ENCODE data around the gene ATL3. TPM values are rescaled to one million over a fixed set of nuclear protein-coding genes. Genes with fewer than 3 reads are reported as not detected.

ATL3 gene
- total and polyA plus RNA-seq, 2 of the 4 experiments (the other 2 are of a cell fraction) = 19.9 to 131 TPM

DNA sequence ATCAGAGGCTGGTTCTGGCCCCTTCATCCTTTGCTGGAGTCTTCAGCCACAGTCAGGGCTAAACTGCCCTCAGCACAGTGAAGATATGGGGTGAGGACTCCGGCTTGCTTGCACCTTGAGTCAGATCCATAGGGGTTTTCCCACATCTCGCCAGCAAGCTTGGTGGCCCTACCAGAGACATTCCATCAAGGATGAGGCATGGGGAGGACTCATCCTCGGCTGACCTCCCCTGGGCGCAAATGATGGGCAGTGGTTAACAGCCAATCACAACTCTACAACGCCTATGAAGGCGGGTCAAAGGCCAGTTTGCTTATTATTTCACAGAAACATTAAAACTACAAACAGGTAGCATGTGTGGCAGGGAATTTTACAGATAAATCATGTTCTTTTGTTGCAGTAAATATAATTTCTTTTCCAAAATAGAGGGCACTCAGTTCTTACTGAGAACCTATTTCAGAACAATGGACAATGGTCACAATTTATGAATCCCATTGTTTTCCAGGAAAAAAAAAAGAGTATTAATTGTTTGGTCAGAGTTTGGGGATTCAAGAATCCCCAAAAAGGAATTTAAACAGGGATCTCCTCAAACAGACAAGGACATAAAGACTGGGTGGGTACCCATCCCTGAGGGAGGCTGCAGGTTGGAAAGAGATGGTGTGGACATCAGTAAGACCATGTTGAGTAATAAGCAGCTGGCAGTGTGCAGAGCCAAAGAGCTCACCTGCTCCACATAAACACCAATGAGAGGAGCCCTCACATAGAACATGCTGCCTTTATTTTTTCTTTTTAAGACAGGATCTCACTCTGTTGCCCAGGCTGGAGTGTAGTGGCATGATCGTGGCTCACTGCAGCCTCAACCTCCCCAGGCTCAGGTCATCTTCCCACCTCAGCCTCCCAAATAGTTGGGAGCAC is 71.7 kb downstream of the ATL3 start:
- no peaks in the 10 kb centered on the region for H3K27me3 ChIP-seq (ENCODE audit: control insufficient read depth, insufficient read depth, low read length)
- no peak overlapping the region for H3K23ac ChIP-seq (ENCODE audit: low read depth, low read length)
- ATAC-seq (ENCODE audit: low read depth) = peak; percentile 87
- ChIA-PET CTCF (no interaction called here), POLR2A (ENCODE audit: unreplicated experiment) (no interaction called here)
- H2AFZ ChIP-seq (replicated peaks; ENCODE audit: low read length, poor library complexity) = peak overlapping the region; percentile 82
- H3K18ac ChIP-seq (ENCODE audit: low read depth, low read length) = no peak overlapping the region
- no peaks in the 10 kb centered on the region for H3K9me3 ChIP-seq (ENCODE audit: control insufficient read depth, insufficient read depth, low read length)
- H3K4me3 ChIP-seq (ENCODE audit: insufficient read depth, low read depth, low read length) = no peak overlapping the region
- no TSS peak for BruUV-seq (replicated peaks)
- no peak overlapping the region for H4K91ac ChIP-seq (ENCODE audit: insufficient read depth, low read depth, low read length)
- H4K5ac ChIP-seq (ENCODE audit: low read depth, low read length) = no peak overlapping the region
- H2BK5ac ChIP-seq (ENCODE audit: low read depth, low read length, poor library complexity, severe bottlenecking) = peak overlapping the region; percentile 65
- H3K4ac ChIP-seq (ENCODE audit: low read depth, low read length) = 0 out of 2 replicates have a peak overlapping the region, but pooled peaks have one; percentile 69
- H3K9me1 ChIP-seq (ENCODE audit: insufficient read depth, low read length) = peaks cover 9% of the 10 kb centered on the region
- H3K4me1 ChIP-seq (ENCODE audit: control insufficient read depth, insufficient read depth, low read length) = peaks cover 10% of the 10 kb centered on the region
- WGBS, 2 experiments (ENCODE audit: extremely low coverage in 2 of 2, insufficient read length in 1 of 2) = no CpG with 5 or more reads among the region's 7 CpGs
- peak overlapping the region; percentile 68; the same call in 1 of the 2 replicates for H2BK120ac ChIP-seq (ENCODE audit: low read depth, low read length)
- no peak for TF ChIP-seq NFE2L2 (IDR thresholded peaks at IDR 0.05; ENCODE audit: low read depth, low read length)
- no peak for TF ChIP-seq CEBPB (IDR thresholded peaks at IDR 0.05; ENCODE audit: low read depth, low read length)
- peak; percentile 51 for TF ChIP-seq FOS (IDR thresholded peaks at IDR 0.05; ENCODE audit: low read depth, low read length)
- peak; percentile 73 for TF ChIP-seq BHLHE40 (IDR thresholded peaks at IDR 0.05; ENCODE audit: low read depth, low read length)
- TF ChIP-seq, protein P1, sequence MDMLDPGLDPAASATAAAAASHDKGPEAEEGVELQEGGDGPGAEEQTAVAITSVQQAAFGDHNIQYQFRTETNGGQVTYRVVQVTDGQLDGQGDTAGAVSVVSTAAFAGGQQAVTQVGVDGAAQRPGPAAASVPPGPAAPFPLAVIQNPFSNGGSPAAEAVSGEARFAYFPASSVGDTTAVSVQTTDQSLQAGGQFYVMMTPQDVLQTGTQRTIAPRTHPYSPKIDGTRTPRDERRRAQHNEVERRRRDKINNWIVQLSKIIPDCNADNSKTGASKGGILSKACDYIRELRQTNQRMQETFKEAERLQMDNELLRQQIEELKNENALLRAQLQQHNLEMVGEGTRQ (IDR thresholded peaks at IDR 0.05; ENCODE audit: low read depth, low read length) = no peak
- intact Hi-C loops (cut with micrococcal nuclease) (no loop called here), in situ Hi-C loops (cut with MboI; ENCODE audit: low sequenced_read_pairs) (no loop called here), dilution Hi-C loops (cut with HindIII; ENCODE audit: low sequenced_read_pairs, unreplicated experiment) (no loop called here)
- peaks cover 0 to 8% of the 10 kb centered on the region in 2 experiments; a peak in 1 of 4 replicates for H3K79me1 ChIP-seq (ENCODE audit: low read depth in 1 of 2, low read length in 2 of 2)
- H3K27ac ChIP-seq (ENCODE audit: insufficient read depth, low read length) = no peak overlapping the region
- no peak overlapping the region for H3K56ac ChIP-seq (ENCODE audit: extremely low read depth, insufficient read depth, low read length)
- no peak overlapping the region for H2AK9ac ChIP-seq (replicated peaks; ENCODE audit: low read depth, low read length, poor library complexity)
- H4K8ac ChIP-seq (ENCODE audit: low read depth in 2 of 2, low read length in 2 of 2) = 0 out of 4 replicates have a peak overlapping the region, but pooled peaks of 1 of the 2 experiments have one; percentile 14
- 0 out of 2 replicates have a peak overlapping the region, but pooled peaks have one; percentile 62 for H3K14ac ChIP-seq (replicated peaks; ENCODE audit: low read depth, low read length)
- no peak overlapping the region for H2AK5ac ChIP-seq (ENCODE audit: low read depth, low read length)
- no peak overlapping the region for H3K4me2 ChIP-seq (ENCODE audit: low read depth, low read length)
- H4K20me1 ChIP-seq (ENCODE audit: insufficient read depth, low read length) = no peaks in the 10 kb centered on the region
- peak; percentile 95 for DNase-seq
- peak overlapping the region; percentile 60; the same call in 1 of the 2 replicates for H2BK20ac ChIP-seq (ENCODE audit: low read depth, low read length)
- no peaks in the 10 kb centered on the region for H3K36me3 ChIP-seq (ENCODE audit: control insufficient read depth, insufficient read depth, low read length)
- H2BK15ac ChIP-seq (ENCODE audit: low read depth, low read length) = no peak overlapping the region; the same call in 2 of the 3 replicates
- no peak overlapping the region for H3K9ac ChIP-seq (ENCODE audit: low read depth, low read length)
